MM.1S (cell line): ENCODE measurements around the gene DNMT3A.

Experiments used
- EZH2 ChIP-seq: fragments of 300-600 bp; sonication (generic); optimal IDR thresholded peaks from 2 replicates; pipeline ENCODE3; 2017; ENCODE audit warnings: low read depth, mild to moderate bottlenecking, antibody characterized with exemption, low read length, mixed read lengths
- TF ChIP-seq, protein P1 (sequence below): fragments of 300-600 bp; sonication (generic); IDR thresholded peaks from 2 replicates; pipeline ENCODE4 v1.5.1; 2016; ENCODE audit warnings: antibody characterized with exemption, low read length, mixed read lengths

DNA sequence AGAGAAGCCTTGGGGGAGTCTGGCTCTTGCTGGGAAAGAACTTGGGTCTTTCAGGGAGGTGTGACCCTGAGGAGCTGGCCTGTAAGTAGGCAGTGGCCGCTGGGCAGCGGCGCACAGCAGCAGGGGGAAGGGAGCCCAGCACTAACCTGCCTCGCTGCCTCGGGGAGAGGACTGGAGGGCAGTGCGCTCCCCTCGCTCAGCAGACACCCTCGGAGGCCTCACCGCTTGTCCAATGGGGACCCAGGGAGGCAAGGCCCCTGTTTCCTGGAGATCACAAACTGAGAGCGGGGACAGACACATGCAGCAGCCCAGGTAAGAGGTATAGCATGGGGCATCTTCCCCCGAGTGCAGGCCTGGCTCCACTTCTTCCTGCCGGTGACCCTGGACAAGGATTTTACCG is 3.3 kb downstream of the DNMT3A start:
- TF ChIP-seq, protein P1, sequence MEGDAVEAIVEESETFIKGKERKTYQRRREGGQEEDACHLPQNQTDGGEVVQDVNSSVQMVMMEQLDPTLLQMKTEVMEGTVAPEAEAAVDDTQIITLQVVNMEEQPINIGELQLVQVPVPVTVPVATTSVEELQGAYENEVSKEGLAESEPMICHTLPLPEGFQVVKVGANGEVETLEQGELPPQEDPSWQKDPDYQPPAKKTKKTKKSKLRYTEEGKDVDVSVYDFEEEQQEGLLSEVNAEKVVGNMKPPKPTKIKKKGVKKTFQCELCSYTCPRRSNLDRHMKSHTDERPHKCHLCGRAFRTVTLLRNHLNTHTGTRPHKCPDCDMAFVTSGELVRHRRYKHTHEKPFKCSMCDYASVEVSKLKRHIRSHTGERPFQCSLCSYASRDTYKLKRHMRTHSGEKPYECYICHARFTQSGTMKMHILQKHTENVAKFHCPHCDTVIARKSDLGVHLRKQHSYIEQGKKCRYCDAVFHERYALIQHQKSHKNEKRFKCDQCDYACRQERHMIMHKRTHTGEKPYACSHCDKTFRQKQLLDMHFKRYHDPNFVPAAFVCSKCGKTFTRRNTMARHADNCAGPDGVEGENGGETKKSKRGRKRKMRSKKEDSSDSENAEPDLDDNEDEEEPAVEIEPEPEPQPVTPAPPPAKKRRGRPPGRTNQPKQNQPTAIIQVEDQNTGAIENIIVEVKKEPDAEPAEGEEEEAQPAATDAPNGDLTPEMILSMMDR, result no peak
- no peak for TF ChIP-seq EZH2
